Stimulated activated CD4-positive, alpha-beta T cell treated with anti-CD3 and anti-CD28 coated beads, TNF-alpha, amount 100 ng/mL, for 24 hours (primary cell): Measurements from ENCODE around the gene CPED1.
"Not testable (repeated sequence)": the region's sequence is repeated elsewhere in the genome, so short reads cannot be mapped to it uniquely, and the experiment has no call there.

Experiments used
- DNase-seq, 3 experiments: peaks; one replicate each; pipeline ENCODE4 v3.0.0-alpha.2; 2020; ENCODE audit warnings: low read depth in 3 of 3

Gene CPED1

DNA sequence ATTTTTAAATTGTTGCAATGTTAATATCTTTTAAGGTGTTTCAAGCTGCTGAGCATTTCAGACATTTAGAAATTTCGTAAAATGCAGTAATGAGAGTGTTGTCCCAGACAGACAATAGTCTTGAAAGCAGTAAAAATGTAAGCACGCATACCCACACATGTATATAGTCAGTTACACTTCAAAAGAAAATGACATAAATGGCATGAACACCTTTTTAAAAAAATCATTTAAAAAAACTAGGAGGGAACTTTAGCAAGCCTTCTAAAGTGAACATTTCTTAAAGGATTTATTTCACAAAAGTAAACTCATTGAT lies 51.0 kb downstream of the CPED1 start:
- no peak for DNase-seq

DNA sequence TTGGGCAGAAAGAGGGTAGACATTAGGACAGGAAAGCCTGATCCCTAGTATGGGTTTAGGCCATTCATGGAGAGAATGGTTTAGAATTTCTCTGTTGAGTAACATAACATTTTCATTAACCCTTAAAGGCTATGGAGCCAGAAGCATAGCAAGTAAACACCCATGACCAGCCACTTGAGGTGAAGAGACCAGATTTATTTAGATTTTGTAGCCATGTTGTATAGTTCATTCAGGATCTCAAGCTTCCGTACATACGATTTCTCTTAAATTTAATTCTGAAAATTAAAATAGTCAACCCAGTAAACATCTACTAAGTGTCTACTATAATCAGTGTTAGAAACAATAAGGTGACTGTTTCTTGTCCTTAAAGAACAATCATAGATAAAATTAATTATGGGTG lies 51.5 kb downstream of the CPED1 start:
- DNase-seq: no peak

DNA sequence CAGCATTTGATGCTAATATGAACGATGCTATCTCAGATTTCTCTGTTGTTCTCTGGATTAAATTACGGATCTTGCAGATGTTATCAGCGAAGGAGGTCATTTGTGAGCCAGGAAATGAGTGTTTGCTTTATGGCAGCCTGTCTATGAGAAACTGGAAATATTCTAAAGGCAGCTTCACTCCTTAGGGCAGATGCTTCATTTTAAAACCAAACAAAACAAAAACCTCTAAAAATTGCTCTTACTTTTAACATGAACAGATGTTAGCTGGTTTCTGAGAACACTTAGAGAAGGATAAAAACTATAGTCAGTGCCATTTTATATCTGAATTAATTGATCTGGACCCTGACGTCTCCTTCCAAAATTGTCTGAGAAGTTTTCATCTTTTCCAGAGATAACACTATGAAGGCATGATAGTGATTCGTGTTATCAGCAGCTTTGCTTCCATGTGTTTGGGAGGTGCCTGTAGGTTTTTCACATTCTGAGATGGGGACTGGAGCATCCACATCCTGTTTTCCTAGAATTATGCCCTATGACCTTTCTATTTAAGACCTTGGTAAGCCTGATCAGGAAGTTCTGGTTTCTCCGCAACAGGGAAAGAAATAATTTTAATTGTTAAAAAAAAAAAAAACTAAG lies 53.1 kb downstream of the CPED1 start:
- no peak for DNase-seq

- no peak for DNase-seq
These were observed 53.7 kb downstream of the CPED1 start for GRCh38 chr7:121042195-121042594.

DNA sequence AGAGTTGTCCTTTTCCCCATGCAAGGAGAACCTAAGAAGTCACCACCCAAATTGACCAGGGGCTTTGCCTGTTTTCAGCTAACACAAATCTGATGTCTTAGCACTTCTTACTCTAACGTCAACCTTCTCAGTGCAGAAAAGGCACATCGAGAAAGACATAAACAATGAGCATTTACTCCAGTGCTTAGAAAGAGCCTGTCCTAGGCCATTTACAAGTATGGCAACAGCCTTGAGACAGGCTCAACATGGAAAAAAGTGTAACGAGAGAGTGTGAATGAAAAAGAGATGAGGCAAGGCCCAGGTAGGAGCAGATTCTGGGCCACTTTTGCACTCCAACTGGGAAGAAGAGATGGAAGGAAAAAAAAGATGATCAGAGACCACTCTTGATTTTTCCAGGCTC lies 54.4 kb downstream of the CPED1 start:
- no peak for DNase-seq

DNA sequence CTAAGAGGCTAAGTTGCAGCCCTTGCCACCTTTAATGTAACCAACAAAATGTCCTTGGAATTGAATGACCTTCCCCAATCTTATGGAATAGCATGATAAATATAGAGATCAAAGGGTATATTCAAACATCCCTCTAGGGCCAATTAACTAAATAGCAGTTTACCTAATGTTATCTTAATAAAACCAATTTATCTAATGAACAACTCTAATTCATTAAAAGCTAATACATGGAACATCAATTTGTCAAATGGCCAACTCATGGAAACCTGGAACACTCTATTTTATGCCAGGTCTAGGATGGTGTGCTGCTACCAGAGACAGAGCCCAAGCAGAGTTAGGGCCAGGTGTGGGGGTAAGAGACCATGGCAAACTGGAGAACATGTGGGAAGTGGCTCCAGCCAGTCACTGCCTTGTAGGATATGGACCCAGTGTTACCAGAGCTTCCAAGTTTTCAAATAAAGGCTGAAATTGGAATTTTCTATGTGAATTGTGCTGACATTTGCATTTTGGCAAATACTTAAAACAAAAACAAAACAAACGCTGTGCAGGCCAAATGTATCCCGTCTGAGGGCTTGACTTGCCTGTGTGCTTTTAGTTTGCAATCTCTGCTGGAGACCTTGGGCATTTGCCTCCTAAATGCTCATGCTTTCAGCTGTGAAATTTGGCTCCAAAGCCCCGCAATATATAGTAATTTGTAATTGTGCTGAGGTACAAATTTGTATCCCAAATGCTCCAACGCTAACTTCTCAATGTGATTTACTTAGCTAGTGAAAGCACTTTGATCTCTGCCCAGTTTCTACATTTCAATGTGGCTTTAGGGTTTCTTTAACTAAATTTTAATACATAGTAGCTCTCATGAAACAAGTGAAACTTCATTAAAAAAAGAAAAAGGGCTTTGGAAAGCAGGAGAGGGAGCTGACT lies 55.1 kb downstream of the CPED1 start:
- no peak for DNase-seq

GRCh38 chr7:121045090-121045489 lies 56.6 kb downstream of the CPED1 start:
- DNase-seq: no peak

DNA sequence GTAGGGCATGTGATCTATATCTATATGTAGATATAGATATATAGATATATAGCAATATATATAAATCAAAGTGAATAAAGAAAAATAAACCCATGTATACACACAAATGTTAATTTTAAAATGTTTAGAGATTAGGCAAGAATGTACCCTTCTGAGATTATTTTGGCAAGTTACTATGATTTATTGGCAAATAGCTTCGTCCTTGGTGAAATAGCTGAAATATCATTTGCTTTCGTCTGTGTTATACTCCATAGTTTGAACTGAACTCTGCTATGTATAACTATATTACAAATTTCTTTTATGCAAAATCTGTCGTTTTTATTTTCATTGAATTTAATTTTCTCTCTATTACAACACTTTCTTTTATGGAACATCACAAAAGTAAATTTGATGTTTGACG lies 57.5 kb downstream of the CPED1 start:
- DNase-seq: no peak

DNA sequence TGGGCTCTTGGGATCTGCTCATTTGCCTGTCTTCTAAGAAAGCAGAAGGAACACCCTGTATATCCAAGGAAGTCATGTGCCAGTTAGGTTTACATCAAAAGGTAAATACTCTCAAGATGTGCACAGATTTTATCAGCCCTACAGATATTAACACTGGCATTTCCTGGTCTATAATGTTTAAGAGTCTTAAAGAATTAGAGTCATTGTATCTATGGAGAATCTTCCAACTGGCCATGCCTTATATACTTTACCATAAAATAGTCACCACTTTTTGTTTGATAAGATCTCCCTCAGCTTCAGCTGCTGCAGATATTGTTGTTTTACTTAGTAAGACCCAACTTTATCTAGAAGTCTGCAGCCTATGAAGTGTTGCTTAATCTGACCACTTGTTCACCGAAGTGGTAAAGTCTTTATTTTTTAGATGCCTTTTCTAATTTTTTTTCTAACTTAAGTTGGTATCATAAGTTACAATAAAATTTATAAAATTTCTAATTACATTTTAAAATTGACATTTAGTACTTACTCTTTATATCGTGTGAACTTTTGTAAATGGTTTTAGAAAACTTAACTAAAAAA lies 58.5 kb downstream of the CPED1 start:
- DNase-seq: no peak

DNA sequence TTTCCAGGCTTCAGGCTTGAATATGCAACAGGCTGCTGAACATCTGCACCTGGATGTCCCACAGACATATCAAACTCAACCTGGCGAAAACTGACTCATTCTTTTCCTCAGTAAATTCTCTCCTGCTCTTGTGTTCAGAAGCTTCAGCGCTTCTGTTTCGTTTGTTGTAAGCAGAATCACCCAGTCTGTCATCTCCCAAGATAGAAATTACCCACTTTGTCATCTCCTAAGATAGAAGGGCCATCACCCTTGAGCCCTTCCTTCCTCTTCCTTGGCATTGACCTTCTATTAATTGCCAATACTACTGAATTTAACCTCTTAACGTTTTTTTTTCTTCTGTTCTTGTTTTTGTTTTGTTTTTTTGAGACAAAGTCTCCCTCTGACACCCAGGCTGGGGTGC lies 59.7 kb downstream of the CPED1 start:
- no peak for DNase-seq

- DNase-seq: no peak
These were observed 60.7 kb downstream of the CPED1 start for GRCh38 chr7:121049028-121049791.

DNA sequence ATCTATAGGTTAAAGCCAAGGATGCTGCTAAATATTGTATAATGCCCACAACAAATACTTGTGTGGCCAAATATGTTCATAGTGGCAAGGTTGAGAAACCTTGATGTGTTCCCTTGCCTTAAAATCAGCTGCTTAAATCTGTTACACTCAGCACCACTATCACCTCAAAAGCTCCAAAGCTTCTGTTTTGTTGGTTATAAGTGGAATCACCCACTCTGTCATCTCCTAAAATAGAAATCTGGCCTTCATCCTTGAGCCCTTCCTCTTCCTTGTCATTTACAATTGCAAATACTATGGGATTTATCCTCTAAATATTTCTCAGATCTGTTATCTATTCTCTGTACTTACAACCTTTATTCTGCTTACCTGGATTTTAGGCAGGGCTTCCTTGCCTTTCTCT lies 61.4 kb downstream of the CPED1 start:
- no peak for DNase-seq

GRCh38 chr7:121053219-121053618 lies 64.7 kb downstream of the CPED1 start:
- no peak for DNase-seq

DNA sequence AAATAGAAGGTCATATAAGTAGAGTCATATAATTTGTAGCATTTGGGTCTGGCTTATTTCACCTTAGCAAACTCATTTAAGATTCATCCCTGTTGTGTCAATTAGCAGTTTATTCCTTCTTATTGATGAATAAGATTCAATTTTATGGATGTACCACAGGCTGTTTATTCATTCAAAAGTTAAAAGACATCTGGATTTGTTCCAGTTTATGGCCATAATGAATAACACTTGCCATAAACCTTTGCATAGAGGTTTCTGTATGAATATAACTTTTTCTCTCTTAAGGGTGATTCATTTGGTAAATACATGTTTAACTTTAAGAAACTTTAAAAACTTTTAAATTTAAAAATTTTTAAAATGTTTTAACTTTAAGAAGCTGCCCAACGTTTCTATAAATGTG lies 66.4 kb downstream of the CPED1 start:
- DNase-seq: no peak

DNA sequence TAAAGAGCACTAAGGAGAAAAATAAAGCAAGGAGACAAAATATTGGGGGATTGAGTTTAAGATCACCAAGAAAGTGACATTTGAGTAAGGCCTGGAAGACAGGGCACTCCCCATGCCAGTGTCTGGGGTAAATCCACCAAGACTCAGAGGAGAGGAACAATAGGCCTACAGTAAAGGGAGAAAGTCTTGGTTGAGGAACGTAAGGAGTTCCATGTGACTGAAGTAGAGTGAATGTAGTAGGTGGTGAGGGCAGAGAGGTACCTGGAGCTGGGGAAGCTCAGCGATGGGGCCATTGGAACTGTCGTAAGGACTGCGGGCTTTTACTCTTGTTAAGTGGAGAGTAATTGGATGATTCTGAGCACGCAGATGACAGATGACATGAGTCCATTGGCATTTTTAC lies 69.4 kb downstream of the CPED1 start:
- no peak for DNase-seq

GRCh38 chr7:121058975-121059374 lies 70.5 kb downstream of the CPED1 start:
- no peak for DNase-seq

GRCh38 chr7:121059979-121060509 lies 71.5 kb downstream of the CPED1 start:
- DNase-seq: not testable (repeated sequence)

GRCh38 chr7:121061677-121062582 lies 73.4 kb downstream of the CPED1 start:
- no peak for DNase-seq

DNA sequence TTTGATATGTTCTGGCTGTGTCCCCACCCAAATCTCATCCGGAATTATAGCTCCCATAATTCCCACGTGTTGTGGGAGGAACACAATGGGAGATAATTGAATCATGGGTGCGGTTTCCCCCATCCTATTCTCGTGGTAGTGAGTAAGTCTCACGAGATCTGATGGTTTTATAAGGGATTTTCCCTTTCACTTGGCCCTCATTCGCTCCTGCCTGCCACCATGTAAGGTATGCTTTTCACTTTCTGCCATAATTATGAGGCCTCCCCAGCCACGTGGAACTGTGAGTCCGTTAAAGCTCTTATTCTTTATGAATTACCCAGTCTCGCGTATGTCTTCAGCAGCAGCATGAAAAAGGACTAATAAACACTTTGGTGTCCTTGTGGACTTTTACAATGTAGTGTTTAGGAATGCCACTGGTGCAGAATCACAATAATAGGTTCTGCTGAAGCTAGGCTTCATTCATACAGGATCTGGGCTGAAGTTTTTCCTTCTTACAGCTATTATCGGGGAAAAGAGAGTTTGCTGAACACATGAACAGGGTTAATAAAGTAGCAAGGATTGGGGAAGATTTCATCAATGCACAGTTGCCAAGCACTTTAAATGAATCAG lies 74.3 kb downstream of the CPED1 start:
- no peak for DNase-seq

GRCh38 chr7:121067717-121068116 lies 79.2 kb downstream of the CPED1 start:
- DNase-seq: not testable (repeated sequence)
